Measurements from ENCODE around the gene PLCL2. TPM values are rescaled to one million over a fixed set of nuclear protein-coding genes. Genes with fewer than 3 reads are reported as not detected.

PLCL2 gene
- total and polyA plus RNA-seq, 2 donors (not counting 1 experiment from before 2014, with no cell fraction given) = 4.0 to 11.9 TPM

- Histone ChIP-seq H3K27me3 (ENCODE audit: control insufficient read depth, insufficient read depth, low read length) (no peaks in the 10 kb centered on the region), H3K36me3 (ENCODE audit: control insufficient read depth, insufficient read depth, low read length) (no peaks in the 10 kb centered on the region), H2AFZ (ENCODE audit: low read length) (no peak overlapping the region), H3K4me3 (replicated peaks in 1 of 4; ENCODE audit: control extremely low read depth in 1 of 4, insufficient read depth in 1 of 4, low read depth in 3 of 4, low read length in 4 of 4) (no peak overlapping the region), H3K79me2 (ENCODE audit: control insufficient read depth, insufficient read depth, low read length) (no peaks in the 10 kb centered on the region), H3K4me1 (ENCODE audit: control insufficient read depth, extremely low read depth, insufficient read depth, low read length) (no peaks in the 10 kb centered on the region), H3K9ac (ENCODE audit: insufficient read depth, low read length) (no peak overlapping the region), H4K20me1 (ENCODE audit: control insufficient read depth, extremely low read depth, insufficient read depth, low read length) (no peaks in the 10 kb centered on the region), H3K9me3 (ENCODE audit: control insufficient read depth, insufficient read depth, low read depth, low read length) (no peaks in the 10 kb centered on the region), H3K27ac (ENCODE audit: insufficient read depth, low read length) (peak overlapping the region; percentile 20), H3K4me2 (ENCODE audit: extremely low read depth, insufficient read depth, low read length) (no peak overlapping the region)
- no peak for TF ChIP-seq CTCF (conservative IDR thresholded peaks at IDR 0.05 in 1 of 2, IDR thresholded peaks at IDR 0.05 in 1 of 2; ENCODE audit: low read depth in 1 of 2, low read length in 2 of 2)
- TF ChIP-seq EZH2 (IDR thresholded peaks at IDR 0.05; ENCODE audit: low read length, missing control alignments) = no peak
- no peak for DNase-seq (ENCODE audit: low read depth in 2 of 2)
Measured at GRCh38 chr3:17110660-17111396, 226.1 kb downstream of the PLCL2 start.

GRCh38 chr3:17111586-17111985 is 226.8 kb downstream of the PLCL2 start:
- no peaks in the 10 kb centered on the region for H3K9me3 ChIP-seq (ENCODE audit: control insufficient read depth, insufficient read depth, low read depth, low read length)
- H3K4me2 ChIP-seq (ENCODE audit: extremely low read depth, insufficient read depth, low read length) = no peak overlapping the region
- no peak overlapping the region for H3K4me3 ChIP-seq (replicated peaks in 1 of 4; ENCODE audit: control extremely low read depth in 1 of 4, insufficient read depth in 1 of 4, low read depth in 3 of 4, low read length in 4 of 4)
- no peaks in the 10 kb centered on the region for H3K36me3 ChIP-seq (ENCODE audit: control insufficient read depth, insufficient read depth, low read length)
- H3K27ac ChIP-seq (ENCODE audit: insufficient read depth, low read length) = peak overlapping the region; percentile 47
- TF ChIP-seq EZH2 (IDR thresholded peaks at IDR 0.05; ENCODE audit: low read length, missing control alignments) (no peak), CTCF (conservative IDR thresholded peaks at IDR 0.05 in 1 of 2, IDR thresholded peaks at IDR 0.05 in 1 of 2; ENCODE audit: low read depth in 1 of 2, low read length in 2 of 2) (no peak)
- no peak overlapping the region for H3K9ac ChIP-seq (ENCODE audit: insufficient read depth, low read length)
- no peak overlapping the region for H2AFZ ChIP-seq (ENCODE audit: low read length)
- no peaks in the 10 kb centered on the region for H3K27me3 ChIP-seq (ENCODE audit: control insufficient read depth, insufficient read depth, low read length)
- no peaks in the 10 kb centered on the region for H3K4me1 ChIP-seq (ENCODE audit: control insufficient read depth, extremely low read depth, insufficient read depth, low read length)
- no peaks in the 10 kb centered on the region for H3K79me2 ChIP-seq (ENCODE audit: control insufficient read depth, insufficient read depth, low read length)
- DNase-seq (ENCODE audit: low read depth in 2 of 2) = peak; percentile 28 to 57
- no peaks in the 10 kb centered on the region for H4K20me1 ChIP-seq (ENCODE audit: control insufficient read depth, extremely low read depth, insufficient read depth, low read length)

GRCh38 chr3:17115186-17115585 is 230.4 kb downstream of the PLCL2 start:
- Histone ChIP-seq H3K36me3 (ENCODE audit: control insufficient read depth, insufficient read depth, low read length) (no peaks in the 10 kb centered on the region), H3K27ac (ENCODE audit: insufficient read depth, low read length) (no peak overlapping the region), H3K4me1 (ENCODE audit: control insufficient read depth, extremely low read depth, insufficient read depth, low read length) (no peaks in the 10 kb centered on the region), H3K9me3 (ENCODE audit: control insufficient read depth, insufficient read depth, low read depth, low read length) (no peaks in the 10 kb centered on the region), H4K20me1 (ENCODE audit: control insufficient read depth, extremely low read depth, insufficient read depth, low read length) (no peaks in the 10 kb centered on the region), H3K4me2 (ENCODE audit: extremely low read depth, insufficient read depth, low read length) (no peak overlapping the region), H3K4me3 (replicated peaks in 1 of 4; ENCODE audit: control extremely low read depth in 1 of 4, insufficient read depth in 1 of 4, low read depth in 3 of 4, low read length in 4 of 4) (no peak overlapping the region), H3K27me3 (ENCODE audit: control insufficient read depth, insufficient read depth, low read length) (no peaks in the 10 kb centered on the region), H2AFZ (ENCODE audit: low read length) (no peak overlapping the region), H3K9ac (ENCODE audit: insufficient read depth, low read length) (no peak overlapping the region), H3K79me2 (ENCODE audit: control insufficient read depth, insufficient read depth, low read length) (no peaks in the 10 kb centered on the region)
- TF ChIP-seq CTCF (conservative IDR thresholded peaks at IDR 0.05 in 1 of 2, IDR thresholded peaks at IDR 0.05 in 1 of 2; ENCODE audit: low read depth in 1 of 2, low read length in 2 of 2) (no peak), EZH2 (IDR thresholded peaks at IDR 0.05; ENCODE audit: low read length, missing control alignments) (no peak)
- DNase-seq (ENCODE audit: low read depth in 2 of 2) = peak in 1 of 2 donors; percentile 55
